Astrocyte of the hippocampus (primary cell): ENCODE measurements around the gene DHFR2.
"Not testable (repeated sequence)": the region's sequence is repeated elsewhere in the genome, so short reads cannot be mapped to it uniquely, and the experiment has no call there.

ENCODE experiments used
- DNase-seq: peaks from one replicate; pipeline ENCODE4 v3.0.0; 2011; ENCODE audit warnings: low read depth, low spot score

DHFR2 gene

DNA sequence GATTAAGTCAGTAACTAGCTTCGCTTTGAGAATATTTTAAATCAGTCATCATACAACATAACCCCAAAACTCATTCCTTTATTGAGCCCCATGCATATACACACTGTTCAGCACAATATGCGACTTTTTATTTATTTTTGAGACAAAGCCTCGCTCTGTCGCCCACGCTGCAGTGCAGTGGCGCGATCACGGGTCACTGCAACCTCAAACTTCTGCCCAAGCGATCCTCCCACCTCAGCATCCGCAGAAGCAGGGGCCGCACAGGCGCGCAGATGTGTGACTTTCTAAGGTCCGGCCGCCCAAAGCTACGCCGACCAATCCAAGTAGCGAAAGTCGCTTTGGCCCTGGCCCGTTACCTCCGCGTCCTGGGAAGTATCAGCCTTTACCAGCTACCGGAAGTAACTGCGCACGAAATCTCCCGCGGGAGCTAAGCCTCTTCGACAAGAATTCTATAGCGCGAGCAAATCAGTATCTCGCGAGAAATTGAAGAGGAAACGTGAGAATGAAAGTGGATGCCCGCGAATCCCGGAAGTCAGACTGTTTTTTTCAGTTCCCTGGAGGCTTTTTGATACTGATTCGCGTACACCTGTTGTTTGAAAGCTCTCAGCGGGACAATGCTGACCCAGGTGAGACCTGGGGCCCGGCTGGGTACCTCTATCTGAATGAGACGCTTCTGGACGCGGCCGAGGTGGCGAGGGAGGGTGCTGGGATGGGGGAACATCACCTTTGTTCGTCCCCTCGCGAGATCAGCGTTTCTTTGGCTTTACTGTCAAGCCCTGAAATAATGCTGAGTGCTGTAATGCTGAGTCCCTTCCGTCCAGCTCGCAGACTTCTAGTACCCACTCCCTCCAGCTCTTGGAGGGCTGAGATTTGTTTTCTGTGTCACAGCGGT is at the start of gene DHFR2, which contains the start of gene NSUN3:
Gene DHFR2, minus strand, starts transcription at position 404 of the 892 bp plus-strand sequence. CDS start 1,405 bp downstream, outside the sequence.
Gene NSUN3, plus strand, starts transcription at position 549 of the 892 bp plus-strand sequence. Its CDS starts 66 bp downstream, at position 615.
- DNase-seq, result peak; percentile 98

DNA sequence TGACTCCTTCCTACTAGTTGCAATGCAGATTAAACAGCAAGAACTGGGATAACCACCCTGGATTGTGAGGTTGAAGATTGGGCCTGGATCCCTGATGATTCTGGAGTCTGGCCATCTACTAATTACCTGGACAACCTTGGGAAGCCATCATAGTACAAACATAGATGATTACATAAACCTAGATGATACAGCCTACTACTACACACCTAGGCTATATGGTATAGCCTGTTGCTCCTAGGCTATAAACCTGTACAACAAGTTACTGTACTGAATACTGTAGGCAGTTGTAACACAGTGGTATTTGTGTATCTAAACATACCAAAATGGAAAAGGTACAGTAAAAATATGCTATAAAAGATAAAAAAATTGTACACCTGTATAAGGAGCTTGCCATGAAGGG is 48.1 kb upstream of the DHFR2 start:
- no peak for DNase-seq

DNA sequence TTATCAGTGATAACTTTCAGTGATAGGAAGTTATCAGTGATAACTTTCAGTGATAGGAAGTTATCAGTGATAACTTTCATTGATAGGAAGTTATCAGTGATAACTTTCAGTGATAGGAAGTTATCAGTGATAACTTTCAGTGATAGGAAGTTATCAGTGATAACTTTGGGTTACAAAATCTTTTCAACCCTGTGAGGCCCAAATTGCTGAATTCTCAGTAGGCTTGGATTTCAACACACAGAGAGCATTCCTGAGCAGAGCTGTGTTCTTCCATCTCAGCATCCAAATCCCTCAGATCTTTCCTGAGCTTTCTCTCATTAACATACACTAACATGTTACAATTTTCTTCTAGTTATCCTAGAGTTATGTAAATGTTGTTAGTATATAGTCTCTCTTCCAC is 47.5 kb upstream of the DHFR2 start:
- DNase-seq, result not testable (repeated sequence)

DNA sequence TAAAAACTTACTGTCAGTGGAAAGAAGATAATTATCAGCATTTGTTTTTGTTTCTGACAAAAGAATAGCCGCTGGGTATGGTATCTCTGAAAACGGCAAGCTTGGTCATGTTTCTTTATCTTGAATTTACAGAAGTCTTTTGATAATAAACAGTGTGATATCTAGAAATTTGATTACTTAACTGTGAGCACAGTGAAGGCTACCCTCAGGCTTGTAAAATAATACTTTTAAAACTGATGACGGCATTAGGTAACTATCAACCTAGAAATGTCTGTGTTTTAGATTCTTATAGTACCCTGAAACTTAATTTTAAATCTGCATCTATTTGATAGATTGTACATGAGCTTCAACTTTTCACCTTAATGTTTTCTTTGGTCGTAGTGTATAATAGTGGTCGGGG is 43.6 kb upstream of the DHFR2 start:
- no peak for DNase-seq

DNA sequence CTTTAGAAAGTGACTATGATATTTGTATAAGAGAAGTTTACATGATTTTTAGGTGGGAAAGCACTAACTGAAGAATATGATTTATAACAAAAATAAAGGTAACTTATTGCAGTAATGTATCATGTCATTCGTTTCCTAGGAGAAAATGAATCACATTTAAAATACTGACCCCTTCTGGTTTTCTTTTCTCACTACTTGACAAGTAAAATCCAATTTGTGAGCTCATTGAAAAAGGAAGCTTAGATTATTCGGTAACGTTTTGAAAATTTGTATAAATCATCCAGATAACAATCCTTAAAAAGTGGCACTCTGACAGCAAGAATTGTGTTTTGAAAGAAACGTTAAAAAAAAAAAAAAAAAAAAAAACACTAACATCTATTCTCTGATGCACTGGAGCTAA is 39.1 kb upstream of the DHFR2 start:
- no peak for DNase-seq

DNA sequence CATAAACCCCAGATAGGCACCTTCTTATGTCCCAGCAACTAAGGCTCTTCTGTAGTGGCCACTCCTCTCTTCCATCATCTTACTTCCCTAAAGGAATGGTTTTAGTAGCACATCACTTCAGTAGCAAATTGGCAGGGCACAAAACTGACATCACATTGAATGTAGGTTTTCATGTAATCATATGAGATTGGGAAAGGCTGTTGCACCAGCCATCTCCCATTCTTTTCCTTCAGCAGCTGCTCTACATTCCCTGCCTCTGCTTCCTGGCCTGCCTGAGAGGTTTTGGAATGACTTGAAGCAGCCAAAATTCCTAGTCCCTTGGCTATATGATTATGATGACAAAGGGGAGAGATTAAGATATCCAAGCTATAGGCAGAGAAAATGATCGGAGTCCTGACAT is 36.6 kb upstream of the DHFR2 start:
- DNase-seq, result no peak

DNA sequence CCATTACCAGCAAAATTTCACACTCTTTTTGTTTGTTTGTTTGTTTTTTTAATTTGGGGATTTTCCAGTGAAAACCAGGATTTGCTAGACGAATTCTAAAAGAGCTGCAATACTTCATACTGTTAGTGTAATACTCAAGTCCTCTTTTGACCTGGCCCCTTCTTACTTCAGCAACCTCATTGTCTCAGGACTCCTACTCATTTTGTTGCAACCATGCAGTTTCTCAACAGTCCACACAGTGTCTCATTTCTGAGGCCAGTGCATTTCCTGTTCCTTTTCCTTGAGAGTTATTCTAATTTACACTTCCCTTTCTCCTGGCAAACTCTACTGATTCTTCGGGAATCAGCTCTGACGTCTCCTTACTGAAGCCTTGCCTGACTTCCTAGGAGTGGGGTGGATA is 35.7 kb upstream of the DHFR2 start:
- no peak for DNase-seq

DNA sequence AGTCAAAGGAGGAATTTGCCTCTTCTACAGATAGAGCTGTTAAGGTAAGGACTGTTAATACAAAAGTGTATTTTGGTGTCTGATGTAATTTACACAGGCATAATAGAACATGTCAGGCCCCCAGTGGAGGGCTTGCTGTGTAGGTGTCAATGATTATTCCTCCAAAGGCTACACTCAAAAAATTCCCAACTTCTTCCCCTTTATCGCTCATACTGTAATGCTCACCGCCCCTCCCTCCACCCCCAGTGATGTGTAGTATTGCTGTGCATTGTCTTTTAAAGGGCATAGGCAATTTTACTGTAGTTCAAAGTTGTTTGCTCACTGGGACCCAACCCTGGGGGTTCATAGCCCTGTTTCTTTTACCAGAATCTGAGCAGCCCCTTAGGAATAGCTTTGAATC is 32.4 kb upstream of the DHFR2 start:
- DNase-seq, result no peak

DNA sequence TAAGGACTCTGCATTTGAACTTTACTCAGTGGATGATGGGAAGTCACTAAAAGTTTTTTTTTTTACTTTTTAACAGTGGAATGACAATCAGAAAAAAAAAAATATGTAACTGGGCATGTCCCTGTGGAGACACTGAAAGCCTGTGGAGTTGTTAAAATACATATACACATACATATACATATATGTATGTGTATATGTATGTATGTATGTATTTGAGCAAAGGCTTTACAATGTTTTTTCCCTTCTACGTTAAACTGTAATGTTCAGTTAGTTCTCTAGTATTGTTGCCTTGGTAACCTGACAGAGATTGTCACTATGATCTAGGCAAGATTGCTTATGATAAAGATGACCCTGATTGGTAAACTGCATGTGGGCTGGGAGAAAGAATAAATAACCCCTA is 30.4 kb upstream of the DHFR2 start:
- DNase-seq, result no peak

DNA sequence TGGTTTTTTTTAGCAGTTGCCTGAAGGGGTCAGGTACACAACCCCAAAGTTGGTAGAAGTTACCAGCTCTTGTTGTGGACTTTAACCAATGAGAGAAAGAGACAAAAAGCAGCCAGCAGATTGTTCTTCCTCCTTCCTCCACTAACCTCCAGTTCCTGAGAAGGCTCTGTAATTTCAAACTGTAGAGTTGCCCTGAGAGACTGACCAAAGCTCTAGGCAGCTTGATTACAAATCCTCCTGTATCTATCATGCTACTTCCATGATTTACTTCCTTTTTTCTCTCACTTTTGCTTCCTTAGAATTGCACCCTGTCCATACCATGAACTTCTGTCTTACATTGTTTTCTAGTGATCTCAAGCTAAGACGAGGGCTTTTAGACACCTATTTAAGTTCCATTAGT is 29.4 kb upstream of the DHFR2 start:
- DNase-seq, result no peak

DNA sequence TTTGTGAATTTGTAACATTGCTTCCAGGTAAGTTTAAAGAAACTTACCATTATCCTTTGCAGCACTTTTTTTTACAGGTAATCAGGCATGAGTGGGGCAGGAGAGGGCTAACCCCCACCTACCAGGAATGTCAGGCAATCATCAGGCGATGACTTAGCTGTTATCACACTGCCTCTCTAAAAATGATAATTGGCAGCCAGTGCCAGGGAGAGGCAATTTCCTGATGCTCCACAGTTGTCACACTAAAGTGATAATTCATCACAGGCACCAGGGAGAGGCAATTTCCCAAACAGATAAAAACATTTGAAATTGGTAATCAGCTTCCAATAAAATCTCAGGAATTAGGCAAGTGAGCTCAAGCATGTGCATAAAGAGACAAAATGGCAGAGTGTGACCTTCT is 26.4 kb upstream of the DHFR2 start:
- DNase-seq, result no peak

DNA sequence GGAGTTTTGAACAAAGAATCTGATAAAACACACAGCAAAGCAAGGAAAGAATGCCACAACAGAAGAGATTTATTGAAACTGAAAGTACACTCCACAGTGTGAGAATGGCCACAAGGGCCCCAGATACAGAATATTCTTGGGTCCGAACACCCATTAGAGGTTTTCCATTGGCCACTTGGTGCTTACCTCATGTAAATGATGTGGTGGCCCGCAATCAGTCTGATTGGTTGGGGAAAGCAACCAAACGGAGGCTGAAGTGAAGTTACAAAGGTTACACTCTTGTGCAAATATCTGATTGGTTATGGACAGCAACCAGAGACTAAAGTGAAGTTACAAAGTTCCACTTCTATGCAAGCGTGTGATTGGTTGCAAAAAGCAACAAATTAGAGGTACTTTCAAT is 20.5 kb upstream of the DHFR2 start:
- no peak for DNase-seq

DNA sequence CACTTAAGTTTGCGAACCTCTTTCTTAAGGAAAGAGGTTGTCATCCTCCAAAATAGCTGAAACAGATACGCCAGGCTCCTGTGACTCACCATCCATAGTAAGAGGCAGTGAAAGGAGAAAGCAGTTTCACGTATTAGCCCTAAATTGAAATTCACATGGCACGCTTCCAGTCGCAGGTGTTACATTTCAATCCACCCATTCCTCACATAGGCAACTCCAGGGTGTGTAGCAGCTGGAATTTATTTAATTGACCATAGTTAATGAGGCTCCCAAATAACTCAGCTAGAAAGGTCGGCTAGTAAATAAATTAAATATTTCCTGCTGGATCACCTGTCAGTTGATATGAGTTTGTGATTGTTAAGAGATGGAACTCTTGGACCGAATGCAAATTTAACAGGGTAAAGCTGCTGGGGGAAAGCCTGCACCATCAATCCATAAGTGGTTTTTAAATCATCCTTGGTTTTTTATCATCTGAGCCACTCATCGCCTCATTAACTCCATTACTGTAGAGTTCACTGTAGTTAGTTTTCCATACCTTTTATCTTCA is 19.7 kb upstream of the DHFR2 start:
- DNase-seq, result peak; percentile 28

DNA sequence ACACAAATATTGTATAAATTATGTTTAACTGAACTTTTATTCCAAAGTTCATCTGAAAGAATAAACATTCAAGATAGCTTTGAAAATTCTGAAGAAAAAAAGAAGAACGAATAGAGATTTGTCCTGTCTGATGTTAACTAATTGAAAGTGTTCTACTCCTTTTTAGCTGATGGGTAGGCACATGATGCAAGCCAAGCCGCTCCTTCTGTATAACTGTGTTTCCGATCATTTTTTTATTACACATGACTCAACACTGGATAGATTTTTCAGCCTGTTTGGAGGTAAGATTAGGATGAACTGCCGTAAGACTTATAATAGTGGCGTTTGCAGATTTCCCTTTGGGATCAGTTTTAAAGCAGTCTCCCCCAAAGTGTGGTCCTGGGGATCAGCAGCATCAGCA is 19.2 kb upstream of the DHFR2 start:
- DNase-seq, result no peak

DNA sequence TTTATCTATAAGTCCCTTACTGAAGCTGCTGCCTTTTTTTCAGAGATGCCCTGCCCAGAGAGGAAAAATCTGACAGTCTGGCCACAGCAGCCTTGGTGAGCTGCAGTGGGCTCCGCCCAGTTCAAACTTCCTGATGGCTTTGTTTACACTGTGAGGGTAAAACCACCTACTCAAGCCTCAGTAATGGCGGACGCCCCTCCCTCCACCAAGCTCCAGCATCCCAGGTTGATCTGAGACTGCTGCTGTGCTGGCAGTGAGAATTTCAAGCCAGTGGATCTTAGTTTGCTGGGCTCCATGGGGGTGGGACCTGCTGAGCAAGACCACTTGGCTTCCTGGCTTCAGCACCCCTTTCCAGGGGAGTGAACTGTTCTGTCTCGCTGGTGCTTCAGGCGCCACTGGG is 17.8 kb upstream of the DHFR2 start:
- not testable (repeated sequence) for DNase-seq

DNA sequence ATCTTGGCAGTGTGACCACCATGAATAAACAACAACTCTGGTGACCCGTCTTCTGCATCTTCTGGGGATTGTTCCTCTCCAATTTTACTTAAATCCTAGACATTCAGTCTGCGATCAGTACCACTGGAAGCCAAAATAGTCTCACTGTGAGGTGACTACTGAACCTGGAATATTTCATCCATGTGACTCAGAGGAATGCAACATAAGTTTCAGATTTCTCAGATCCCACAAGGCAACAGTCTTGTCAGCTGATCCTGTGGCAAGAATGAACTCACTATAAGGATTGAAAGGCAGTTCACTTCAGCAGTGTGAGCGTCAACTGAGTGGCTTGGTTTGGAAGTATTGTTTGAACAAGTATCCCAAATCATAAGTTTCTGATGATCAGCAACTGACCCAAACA is 13.3 kb upstream of the DHFR2 start:
- peak; percentile 64 for DNase-seq

DNA sequence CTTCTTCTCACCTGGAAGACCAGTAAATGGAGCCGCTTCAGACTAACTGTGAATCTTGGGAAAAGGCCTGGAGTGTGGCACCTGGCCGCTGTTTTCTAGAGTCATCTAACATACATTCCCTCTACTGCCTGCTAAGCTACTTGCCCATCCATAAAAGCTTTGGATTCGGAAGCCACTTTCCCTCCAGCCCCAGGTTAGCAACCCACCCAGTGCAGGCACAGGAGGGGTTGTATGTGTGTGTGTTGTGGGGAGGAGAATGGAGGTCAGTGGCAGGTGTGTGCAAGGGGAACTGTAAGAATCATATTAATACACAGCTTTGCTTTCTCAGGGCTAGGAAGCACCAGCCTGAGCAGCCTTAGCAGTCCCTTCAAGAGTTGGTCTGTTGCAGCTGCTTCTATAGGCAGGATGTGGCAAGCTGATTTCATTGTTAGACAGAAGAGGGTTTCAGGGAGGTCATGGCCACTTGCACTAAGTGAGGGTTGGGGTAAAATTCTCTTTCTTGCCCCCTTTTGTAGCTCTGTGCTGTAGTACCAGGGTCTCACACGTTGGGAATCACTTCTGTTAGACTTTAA is 9.1 kb upstream of the DHFR2 start:
- no peak for DNase-seq

DNA sequence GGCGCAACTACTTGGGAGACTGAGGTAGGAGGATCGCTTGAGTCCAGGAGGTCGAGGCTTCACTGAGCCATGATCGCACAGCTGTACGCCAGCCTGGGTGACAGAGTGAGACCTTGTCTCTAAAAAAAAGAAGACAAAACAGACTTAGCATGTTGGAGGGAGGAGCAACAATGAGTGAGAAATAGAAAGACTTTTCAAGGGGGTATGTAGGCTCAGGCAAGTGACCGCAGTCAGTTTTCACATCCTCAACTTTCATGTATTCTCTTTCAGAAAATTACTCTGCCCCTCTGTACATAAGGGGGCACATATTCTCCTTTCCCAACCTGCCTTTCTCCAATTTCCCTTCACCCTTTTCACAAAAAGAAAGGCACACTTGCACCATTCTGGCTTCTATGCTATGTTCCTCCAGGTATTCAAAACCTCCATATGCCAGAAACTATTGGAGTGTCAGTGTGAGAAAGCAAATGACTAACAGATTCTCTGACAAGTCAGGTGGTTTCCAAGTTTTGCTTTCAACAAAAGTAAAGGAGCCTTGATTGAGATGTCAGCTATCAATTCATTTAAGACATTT is 7.7 kb upstream of the DHFR2 start:
- DNase-seq, result no peak

DNA sequence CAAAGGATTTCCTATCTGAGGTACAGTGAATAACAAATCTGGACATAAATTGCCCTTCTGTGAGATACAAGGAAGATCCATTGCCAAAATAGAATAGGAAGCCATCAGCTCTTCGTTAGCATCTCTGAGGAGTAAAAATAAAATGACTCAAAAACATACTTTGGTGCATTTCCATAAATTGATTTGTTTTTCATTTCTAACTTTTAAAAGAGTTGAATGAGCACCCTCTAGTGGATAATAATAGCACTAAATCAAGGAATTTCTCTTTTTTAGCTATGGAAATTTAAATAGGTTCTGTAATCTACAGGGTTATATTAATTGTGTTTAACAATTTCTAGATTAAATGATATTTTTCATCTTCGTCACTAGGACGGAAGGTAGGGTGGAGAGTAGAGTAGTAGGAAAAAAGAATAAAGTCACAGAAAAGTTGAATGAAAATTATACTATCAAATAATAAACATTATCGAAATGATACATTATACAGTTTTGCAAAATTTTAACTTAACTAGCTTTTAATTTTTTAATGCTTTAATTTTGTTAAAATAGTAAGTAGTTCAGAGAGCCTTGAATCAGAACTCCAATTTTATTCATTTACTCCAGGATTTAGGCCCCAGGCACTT is 6.6 kb upstream of the DHFR2 start:
- DNase-seq, result peak; percentile 15

DNA sequence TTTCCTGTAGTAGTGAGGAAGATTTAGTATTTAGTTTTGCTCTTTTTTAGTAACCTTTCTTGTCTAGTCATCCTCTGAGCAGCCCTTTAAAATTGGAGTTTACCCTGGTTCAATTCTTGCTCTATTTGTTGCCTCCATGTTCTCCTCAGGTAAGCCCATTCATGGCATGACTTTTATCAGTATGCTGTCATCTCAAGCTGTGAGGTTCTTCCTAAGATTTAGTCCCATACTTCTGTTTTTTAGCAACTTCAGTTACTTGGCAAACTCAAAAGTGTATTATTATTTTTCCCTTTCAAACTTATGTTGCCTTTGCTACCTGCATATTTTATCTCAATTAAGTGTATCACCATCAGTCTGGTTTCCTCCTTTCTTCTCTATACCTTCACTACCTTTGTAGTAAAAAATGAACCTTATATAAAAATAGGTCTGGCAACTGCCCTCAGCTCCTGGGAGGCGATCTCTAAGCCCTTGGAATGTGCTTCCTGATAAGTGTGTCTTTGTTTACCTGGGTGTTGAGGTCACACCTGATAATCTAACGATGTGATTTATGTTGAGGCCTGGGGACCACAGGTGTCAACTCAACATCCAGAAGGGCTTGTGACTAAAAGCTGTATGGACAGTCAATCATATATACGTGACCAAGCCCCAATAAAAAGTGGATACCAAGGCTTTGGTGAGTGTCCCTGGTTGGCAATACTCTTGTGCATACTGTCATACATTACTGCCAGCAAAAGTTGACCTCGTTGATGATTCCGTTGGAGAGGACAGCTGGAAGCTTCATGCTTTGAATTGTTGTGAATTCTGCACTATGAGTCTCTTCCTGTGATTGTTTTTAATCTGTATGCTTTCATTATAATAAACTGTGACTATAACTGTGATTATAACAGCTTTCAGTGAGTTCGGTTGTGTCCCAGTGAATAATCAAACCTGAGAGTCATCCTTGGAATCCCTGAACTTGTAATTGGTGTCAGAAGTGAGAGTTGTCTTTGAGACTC is 4.1 kb upstream of the DHFR2 start:
- no peak for DNase-seq
